Neural cell (in vitro differentiated cells): ENCODE results near the gene PML. TPM values are rescaled to one million over a fixed set of nuclear protein-coding genes. Genes with fewer than 3 reads are reported as not detected.

Source experiments
- H2AFZ ChIP-seq: fragments of 200-600, 300-800 bp; sonication (generic), shearing (Covaris generic); 2 replicates; pipeline ENCODE4 v1.6.0; 2014; ENCODE audit warnings: low read depth, mild to moderate bottlenecking, antibody characterized with exemption, low read length, moderate library complexity
- H3F3A ChIP-seq: fragments of 200-600 bp; shearing (Covaris generic); 2 replicates; pipeline ENCODE4 v1.6.1; 2016; ENCODE audit warnings: mild to moderate bottlenecking, moderate library complexity, mixed read lengths, antibody characterized with exemption, low read length; ENCODE audit not compliant: insufficient read depth, poor library complexity, severe bottlenecking
- H3K27ac ChIP-seq: fragments of 200-600, 300-800 bp; sonication (generic), shearing (Covaris generic); 2 replicates; pipeline ENCODE4 v1.5.1; 2014; ENCODE audit warnings: mild to moderate bottlenecking, low read length, moderate library complexity
- H3K27me3 ChIP-seq: fragments of 300-800, 200-600 bp; sonication (generic), shearing (Covaris generic); 2 replicates; pipeline ENCODE4 v1.6.0; 2014; ENCODE audit warnings: mild to moderate bottlenecking, low read depth, low read length, moderate library complexity; ENCODE audit not compliant: insufficient read depth
- H3K36me3 ChIP-seq: fragments of 300-800, 200-600 bp; sonication (generic), shearing (Covaris generic); 2 replicates; pipeline ENCODE4 v1.5.1; 2014; ENCODE audit warnings: mild to moderate bottlenecking, antibody characterized with exemption, low read length, moderate library complexity; ENCODE audit not compliant: insufficient read depth
- H3K4me2 ChIP-seq: fragments of 300-800, 200-600 bp; sonication (generic), shearing (Covaris generic); 2 replicates; pipeline ENCODE4 v1.6.0; 2014; ENCODE audit warnings: mild to moderate bottlenecking, low read length
- H3K4me3 ChIP-seq: fragments of 300-800, 200-600 bp; sonication (generic), shearing (Covaris generic); 2 replicates; pipeline ENCODE4 v1.5.1; 2014; ENCODE audit warnings: mild to moderate bottlenecking, low read length, moderate library complexity
- H3K79me2 ChIP-seq: fragments of 200-600 bp; shearing (Covaris generic); replicated peaks from 2 replicates; pipeline ENCODE4 v1.6.0; 2014; ENCODE audit warnings: mild to moderate bottlenecking, low read length, moderate library complexity; ENCODE audit not compliant: insufficient read depth
- H3K9ac ChIP-seq: fragments of 300-800, 200-600 bp; sonication (generic), shearing (Covaris generic); 2 replicates; pipeline ENCODE4 v1.6.1; 2016; ENCODE audit warnings: mild to moderate bottlenecking, low read length, mixed read lengths
- H3K9me2 ChIP-seq: fragments of 200-600 bp; shearing (Covaris generic); 2 replicates; pipeline ENCODE4 v1.6.1; 2016; ENCODE audit warnings: mild to moderate bottlenecking, low read length, mixed read lengths; ENCODE audit not compliant: insufficient read depth
- H3K9me3 ChIP-seq: fragments of 200-600, 300-800 bp; sonication (generic), shearing (Covaris generic); 2 replicates; pipeline ENCODE4 v1.6.1; 2016; ENCODE audit warnings: mild to moderate bottlenecking, mixed run types, low read length, moderate library complexity, mixed read lengths
- H4K20me1 ChIP-seq: fragments of 200-600 bp; shearing (Covaris generic); 2 replicates; pipeline ENCODE4 v1.6.1; 2016; ENCODE audit warnings: mild to moderate bottlenecking, mixed run types; ENCODE audit not compliant: insufficient read depth
- EP300 ChIP-seq: fragments of 450-650 bp; conservative IDR thresholded peaks from 2 replicates; pipeline ENCODE4 v1.6.1; 2014; ENCODE audit warnings: antibody characterized with exemption, mild to moderate bottlenecking, moderate library complexity; ENCODE audit not compliant: poor library complexity, severe bottlenecking
- EZH2 ChIP-seq: fragments of 200-600, 300-800 bp; shearing (Covaris generic), sonication (generic); IDR thresholded peaks from 2 replicates; pipeline ENCODE4 v1.6.1; 2014; ENCODE audit warnings: antibody characterized with exemption, low read length, borderline replicate concordance, mild to moderate bottlenecking; ENCODE audit not compliant: insufficient read depth, poor library complexity, severe bottlenecking
- MXI1 ChIP-seq: fragments of 450-650 bp; conservative IDR thresholded peaks from 2 replicates; pipeline ENCODE4 v1.6.1; 2014; ENCODE audit warnings: antibody characterized with exemption, mild to moderate bottlenecking; ENCODE audit not compliant: poor library complexity, severe bottlenecking
- POLR2AphosphoS5 ChIP-seq: IDR thresholded peaks from 2 replicates; pipeline ENCODE4 v1.6.1; 2012
- RAD21 ChIP-seq: fragments of 450-650 bp; conservative IDR thresholded peaks from 2 replicates; pipeline ENCODE4 v1.6.1; 2014; ENCODE audit warnings: antibody characterized with exemption, mild to moderate bottlenecking, moderate library complexity
- REST ChIP-seq: IDR thresholded peaks from 2 replicates; pipeline ENCODE4 v1.6.1; 2012; ENCODE audit warnings: borderline replicate concordance
- SMC3 ChIP-seq: fragments of 450-650 bp; conservative IDR thresholded peaks from 2 replicates; pipeline ENCODE4 v1.6.1; 2014; ENCODE audit warnings: antibody characterized with exemption, mild to moderate bottlenecking, moderate library complexity; ENCODE audit not compliant: poor library complexity
- TAF1 ChIP-seq: IDR thresholded peaks from 2 replicates; pipeline ENCODE4 v1.6.1; 2012; ENCODE audit warnings: low read depth
- polyA plus RNA-seq: library from polyadenylated mRNA; depleted of rRNA; stranded (reverse); fragments of >200 nt; gene quantifications from 2 replicates; pipeline ENCODE4 v1.2.3, GENCODE V29; 2014
- TF ChIP-seq, protein P1 (sequence below): fragments of 450-650 bp; IDR thresholded peaks from 2 replicates; pipeline ENCODE4 v1.5.1; 2014; ENCODE audit warnings: antibody characterized with exemption, mild to moderate bottlenecking, moderate library complexity; ENCODE audit not compliant: poor library complexity, severe bottlenecking

Gene PML
- polyA plus RNA-seq, 1 donor from 2014 or later = 4.7 TPM

DNA sequence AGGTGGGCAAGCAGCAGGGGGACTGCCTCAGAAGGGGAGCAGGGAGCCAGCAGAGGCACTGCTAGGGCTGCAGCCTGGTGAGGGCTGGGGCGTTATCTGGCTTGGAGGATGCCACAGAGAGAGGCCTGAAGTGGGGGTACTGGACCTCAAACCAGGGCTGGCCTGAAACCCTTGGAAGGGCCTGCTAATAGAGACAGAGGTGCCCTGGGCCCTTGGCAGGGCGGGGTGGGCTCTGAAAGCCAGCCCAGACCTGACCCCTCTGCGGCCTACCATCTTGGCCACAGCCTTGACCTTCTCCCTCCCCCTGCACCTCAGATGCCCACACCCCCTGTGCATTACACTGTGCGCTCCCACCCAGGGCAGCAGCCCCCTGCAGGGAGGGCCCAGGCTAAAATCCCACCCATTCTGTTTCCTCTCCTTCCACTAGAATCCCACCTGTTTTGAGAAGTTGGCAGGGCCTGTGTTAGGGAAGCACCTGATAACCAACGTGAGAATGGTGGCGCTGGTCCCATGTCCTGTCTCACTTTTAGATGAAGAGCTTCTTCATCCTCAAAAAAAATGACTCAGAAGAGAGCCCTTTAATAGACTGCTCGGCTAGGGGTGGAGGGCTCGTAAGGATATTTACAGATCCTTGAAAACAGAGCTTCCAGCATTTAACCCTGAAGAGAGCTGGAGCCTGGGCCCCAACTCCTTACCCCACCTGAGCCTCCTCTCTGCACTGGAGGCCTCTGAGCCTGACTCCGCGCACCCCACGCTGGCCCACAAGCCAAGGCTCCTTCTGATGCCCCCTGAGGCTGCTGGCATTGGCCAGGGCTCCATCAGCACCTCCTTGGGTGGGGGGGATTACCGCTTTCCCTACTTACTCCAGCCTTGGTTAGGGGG lies 38.4 kb upstream of the PML start:
- H3K36me3 ChIP-seq = no peaks in the 10 kb centered on the region
- H3K4me3 ChIP-seq = no peak overlapping the region
- no peak overlapping the region for H2AFZ ChIP-seq
- no peak overlapping the region for H3K9ac ChIP-seq
- H3K27me3 ChIP-seq = no peaks in the 10 kb centered on the region
- H4K20me1 ChIP-seq = no peaks in the 10 kb centered on the region
- H3F3A ChIP-seq = no peaks in the 10 kb centered on the region
- TF ChIP-seq SMC3 (no peak), REST (no peak), TAF1 (no peak), RAD21 (no peak), MXI1 (no peak), EP300 (no peak)
- H3K9me2 ChIP-seq = no peaks in the 10 kb centered on the region
- no peaks in the 10 kb centered on the region for H3K9me3 ChIP-seq
- H3K4me2 ChIP-seq = no peak overlapping the region
- no peaks in the 10 kb centered on the region for H3K79me2 ChIP-seq
- H3K27ac ChIP-seq = no peak overlapping the region

DNA sequence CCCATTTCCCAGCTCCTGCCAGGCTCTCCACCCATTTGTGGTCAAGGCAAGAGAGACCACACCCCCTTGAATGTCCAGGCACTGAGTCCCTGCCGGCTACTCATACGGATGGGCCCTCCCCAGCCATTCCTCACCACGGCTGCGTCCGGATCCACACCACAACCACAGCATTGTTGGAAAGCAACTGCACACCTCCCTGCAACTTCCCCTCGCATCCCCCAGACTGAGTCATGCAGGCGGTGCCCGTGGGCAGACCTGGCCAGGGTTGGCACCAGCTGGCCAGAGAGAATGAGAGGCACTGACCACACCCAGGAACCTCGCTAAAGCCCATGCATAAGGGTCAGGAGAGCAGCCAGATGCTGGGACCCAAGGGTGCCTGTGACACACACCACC lies 37.8 kb upstream of the PML start:
- Histone ChIP-seq H4K20me1 (no peaks in the 10 kb centered on the region), H3K9ac (no peak overlapping the region), H3K27me3 (no peaks in the 10 kb centered on the region), H2AFZ (no peak overlapping the region), H3K9me2 (no peaks in the 10 kb centered on the region), H3K79me2 (no peaks in the 10 kb centered on the region), H3K9me3 (no peaks in the 10 kb centered on the region), H3F3A (no peaks in the 10 kb centered on the region), H3K27ac (no peak overlapping the region), H3K4me2 (no peak overlapping the region), H3K4me3 (no peak overlapping the region), H3K36me3 (no peaks in the 10 kb centered on the region)
- TF ChIP-seq POLR2AphosphoS5 = no peak
- no peak for TF ChIP-seq SMC3
- no peak for TF ChIP-seq MXI1
- no peak for TF ChIP-seq TAF1
- TF ChIP-seq EP300 = no peak
- TF ChIP-seq, protein P1, sequence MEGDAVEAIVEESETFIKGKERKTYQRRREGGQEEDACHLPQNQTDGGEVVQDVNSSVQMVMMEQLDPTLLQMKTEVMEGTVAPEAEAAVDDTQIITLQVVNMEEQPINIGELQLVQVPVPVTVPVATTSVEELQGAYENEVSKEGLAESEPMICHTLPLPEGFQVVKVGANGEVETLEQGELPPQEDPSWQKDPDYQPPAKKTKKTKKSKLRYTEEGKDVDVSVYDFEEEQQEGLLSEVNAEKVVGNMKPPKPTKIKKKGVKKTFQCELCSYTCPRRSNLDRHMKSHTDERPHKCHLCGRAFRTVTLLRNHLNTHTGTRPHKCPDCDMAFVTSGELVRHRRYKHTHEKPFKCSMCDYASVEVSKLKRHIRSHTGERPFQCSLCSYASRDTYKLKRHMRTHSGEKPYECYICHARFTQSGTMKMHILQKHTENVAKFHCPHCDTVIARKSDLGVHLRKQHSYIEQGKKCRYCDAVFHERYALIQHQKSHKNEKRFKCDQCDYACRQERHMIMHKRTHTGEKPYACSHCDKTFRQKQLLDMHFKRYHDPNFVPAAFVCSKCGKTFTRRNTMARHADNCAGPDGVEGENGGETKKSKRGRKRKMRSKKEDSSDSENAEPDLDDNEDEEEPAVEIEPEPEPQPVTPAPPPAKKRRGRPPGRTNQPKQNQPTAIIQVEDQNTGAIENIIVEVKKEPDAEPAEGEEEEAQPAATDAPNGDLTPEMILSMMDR = no peak
- no peak for TF ChIP-seq EZH2
- TF ChIP-seq RAD21 = no peak
- TF ChIP-seq REST = no peak
